HG03280 (cell line): ENCODE data around the gene KBTBD6.
"Not testable (repeated sequence)": the region's sequence is repeated elsewhere in the genome, so short reads cannot be mapped to it uniquely, and the experiment has no call there.

Experiments
- ATAC-seq: cut with Tn5 transposase; IDR thresholded peaks from one replicate; pipeline ENCODE4 v1.9.1; 2021; ENCODE audit warnings: mild to moderate bottlenecking, moderate library complexity; ENCODE audit not compliant: unreplicated experiment

The KBTBD6 gene

DNA sequence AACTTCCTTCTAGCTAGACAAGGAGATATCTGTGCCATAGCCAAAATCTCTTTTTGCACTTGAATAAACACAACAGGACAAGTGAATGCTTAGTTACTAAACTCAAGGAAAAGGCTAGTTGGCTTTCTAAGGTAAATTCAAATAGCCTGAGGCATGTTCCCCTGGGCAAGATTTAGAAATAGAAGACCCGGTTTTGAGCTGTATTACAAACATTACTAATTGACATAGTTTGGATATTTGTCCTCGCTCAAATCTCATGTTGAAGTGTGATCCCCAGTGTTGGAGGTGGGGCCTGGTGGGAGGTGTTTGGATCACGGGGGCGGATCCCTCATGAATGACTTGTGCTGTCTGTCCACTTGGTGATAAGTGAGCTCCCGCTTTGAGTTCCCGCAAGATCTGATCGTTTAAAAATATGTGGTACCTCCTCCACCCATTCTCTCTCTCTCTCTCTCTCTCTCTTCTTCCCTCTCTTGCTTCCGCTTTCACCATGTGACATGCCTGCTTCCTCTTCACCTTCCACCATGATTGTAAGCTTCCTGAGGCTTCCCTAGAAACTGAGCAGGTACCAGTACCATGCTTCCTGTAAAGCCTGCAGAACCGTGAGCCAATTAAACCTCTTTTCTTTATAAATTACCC lies 3.9 kb upstream of the KBTBD6 start:
- no peak for ATAC-seq

- ATAC-seq: no peak
These were observed 1.3 kb upstream of the KBTBD6 start for GRCh38 chr13:41133951-41134350.

DNA sequence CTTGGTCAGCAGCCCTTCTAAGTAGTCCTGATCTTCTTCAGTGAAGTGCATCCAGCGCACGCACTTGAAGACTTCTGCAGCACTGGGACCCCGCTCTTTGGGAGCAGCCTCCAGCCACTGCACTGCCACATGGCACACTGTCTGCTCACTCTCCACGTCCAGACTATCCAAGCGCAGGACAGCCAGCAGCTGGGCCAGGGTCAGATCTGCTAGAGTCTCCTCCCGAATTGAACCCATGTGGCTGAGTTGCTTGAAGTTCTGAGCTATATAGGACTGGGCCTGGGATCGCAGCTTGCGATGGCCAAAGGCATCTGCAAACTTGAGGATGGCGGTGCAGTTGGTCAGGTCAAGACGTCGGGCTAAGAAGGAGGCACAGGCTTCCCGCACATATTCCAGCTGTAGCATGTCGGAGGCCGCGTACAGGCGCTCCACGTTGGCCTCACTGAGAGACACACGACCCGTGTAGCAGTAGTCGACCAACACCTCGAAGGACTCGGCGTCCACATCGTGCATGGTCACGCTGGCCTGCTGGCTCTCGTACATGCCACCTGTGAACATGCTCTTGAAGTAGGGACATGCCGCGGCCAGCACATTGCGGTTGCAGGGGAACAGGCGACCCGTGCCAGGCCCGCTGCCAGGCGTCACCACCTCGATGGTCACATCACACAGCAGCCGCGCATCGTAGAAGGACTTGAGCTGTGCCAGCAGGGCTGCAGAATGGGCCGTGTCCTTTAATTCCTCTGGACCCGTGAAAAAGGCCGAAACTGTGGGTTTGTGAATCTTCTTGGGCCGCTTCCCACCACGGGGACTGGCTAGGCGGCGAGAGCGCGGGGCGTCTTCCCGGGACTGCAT lies 716 bp downstream of the KBTBD6 start:
- peak; percentile 4 for ATAC-seq

GRCh38 chr13:41131189-41131588 lies 1.4 kb downstream of the KBTBD6 start:
- not testable (repeated sequence) for ATAC-seq

DNA sequence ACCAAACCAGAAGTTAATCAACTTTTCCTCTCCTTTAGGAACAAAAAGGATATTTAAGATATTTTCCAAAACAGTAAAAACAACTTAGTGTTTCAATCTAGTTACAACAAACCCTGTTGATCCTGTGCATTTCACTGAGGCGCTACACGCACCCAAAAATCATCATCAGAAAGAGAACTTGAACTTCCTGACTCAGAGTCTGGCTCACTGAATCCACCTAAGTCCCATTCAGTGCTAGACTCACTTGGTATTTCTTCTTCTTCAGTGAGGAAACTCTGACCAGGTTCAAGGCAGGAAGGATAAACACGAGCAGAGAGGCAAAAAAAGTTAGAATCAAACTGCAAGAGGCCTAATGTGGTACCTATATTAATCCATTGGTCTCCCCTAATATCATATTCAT lies 2.2 kb downstream of the KBTBD6 start:
- ATAC-seq: no peak

- ATAC-seq: no peak
These were observed 4.9 kb downstream of the KBTBD6 start for GRCh38 chr13:41127701-41128100.

DNA sequence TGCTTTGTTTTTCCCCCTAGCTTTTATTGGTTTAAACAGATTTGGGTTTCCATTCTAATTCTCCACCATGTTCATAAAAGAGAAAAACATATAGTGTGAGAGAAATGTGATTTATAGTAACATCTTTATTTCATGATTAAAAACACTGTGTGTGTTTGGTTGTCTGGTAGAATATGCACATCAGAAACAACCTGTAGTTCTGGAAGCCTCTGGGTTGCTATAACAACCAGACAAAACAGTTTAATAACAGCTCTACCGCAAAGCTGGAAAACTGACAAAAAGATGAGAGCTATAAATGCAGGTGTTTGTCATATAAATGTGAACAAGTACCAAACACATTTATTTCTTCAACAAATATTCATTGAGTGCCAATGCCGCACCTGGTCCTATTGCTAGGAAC lies 9.8 kb downstream of the KBTBD6 start:
- ATAC-seq: no peak

- no peak for ATAC-seq
These were observed 14.7 kb downstream of the KBTBD6 start for GRCh38 chr13:41117869-41118268.

- ATAC-seq: no peak
These were observed 21.1 kb downstream of the KBTBD6 start for GRCh38 chr13:41111454-41111853.

DNA sequence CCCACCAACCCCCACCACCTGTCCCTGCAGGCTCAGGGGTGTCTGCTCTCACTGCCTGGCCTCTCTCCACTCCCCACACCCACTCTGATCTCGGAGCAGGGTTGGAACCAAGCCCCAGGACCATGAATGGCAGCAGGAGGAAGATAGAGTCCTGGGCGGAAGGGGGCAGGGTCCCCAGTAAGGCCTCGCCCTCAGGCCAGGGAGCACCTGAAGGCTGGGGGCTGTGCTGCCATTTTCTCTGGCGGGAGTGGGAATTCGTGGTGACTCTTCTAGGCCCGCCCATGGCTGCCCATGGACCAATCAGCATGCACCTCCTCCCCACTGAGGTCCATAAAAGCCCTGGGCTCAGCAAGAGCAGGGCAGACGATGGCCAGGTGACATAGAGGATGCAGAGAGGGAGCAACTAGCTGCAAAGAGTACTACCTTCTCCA lies 25.0 kb downstream of the KBTBD6 start:
- ATAC-seq: no peak

- no peak for ATAC-seq
These were observed 25.5 kb downstream of the KBTBD6 start for GRCh38 chr13:41107104-41107571.

- ATAC-seq: no peak
These were observed 32.6 kb downstream of the KBTBD6 start for GRCh38 chr13:41099986-41100385.

- ATAC-seq: no peak
These were observed 33.8 kb downstream of the KBTBD6 start for GRCh38 chr13:41098761-41099160.

DNA sequence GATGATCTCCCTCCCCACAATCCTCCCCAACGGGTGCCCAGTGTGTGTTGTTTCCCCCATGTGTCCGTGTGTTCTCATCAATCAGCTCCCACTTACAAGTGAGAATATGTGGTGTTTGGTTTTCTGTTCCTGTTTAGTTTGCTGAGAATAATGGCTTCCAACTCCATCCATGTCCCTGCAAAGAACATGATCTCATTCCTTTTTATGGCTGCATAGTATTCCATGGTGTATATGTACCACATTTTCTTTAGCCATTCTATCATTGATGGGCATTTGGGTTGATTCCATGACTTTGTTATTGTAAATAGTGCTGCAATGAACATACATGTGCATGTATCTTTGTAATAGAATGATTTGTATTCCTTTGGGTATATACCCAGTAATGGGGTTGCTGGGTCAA lies 36.9 kb downstream of the KBTBD6 start:
- ATAC-seq: not testable (repeated sequence)

DNA sequence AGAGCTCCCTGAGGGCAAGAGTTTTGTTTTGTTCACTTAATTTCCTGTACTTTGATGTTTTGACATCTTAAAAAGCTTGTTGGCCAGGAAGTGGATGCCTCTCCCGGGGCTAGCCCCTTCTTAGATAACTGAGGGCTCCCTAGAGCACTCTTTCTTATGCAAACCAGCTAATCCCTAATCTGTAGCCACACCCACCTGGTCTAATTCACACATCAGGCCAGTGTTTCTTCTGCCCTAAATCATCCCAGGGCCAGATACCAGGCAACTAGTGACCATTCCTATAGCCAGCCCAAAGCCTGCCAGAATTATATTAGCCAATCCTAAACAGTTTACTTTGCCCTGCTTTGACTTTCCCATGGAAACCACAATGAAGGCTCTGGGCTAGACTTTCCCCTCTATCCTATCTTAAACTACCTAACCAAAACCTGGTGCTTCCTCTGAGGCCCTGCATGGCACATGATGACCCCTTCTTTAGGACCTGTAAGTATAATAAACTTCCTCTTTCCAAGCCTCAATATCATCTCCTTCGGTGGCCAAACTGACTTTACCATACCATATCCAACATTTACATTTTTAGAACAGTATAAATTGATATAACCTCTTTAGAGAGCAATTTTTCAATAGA lies 46.5 kb downstream of the KBTBD6 start:
- no peak for ATAC-seq

- ATAC-seq: no peak
These were observed 52.9 kb downstream of the KBTBD6 start for GRCh38 chr13:41079725-41080124.
